HG03196 (cell line): Measurements from ENCODE around the gene TBX2.
"Not testable (repeated sequence)": the region's sequence is repeated elsewhere in the genome, so short reads cannot be mapped to it uniquely, and the experiment has no call there.

Experiments used
- ATAC-seq: cut with Tn5 transposase; IDR thresholded peaks from one replicate; pipeline ENCODE4 v1.9.1; 2021; ENCODE audit not compliant: unreplicated experiment

Gene TBX2

DNA sequence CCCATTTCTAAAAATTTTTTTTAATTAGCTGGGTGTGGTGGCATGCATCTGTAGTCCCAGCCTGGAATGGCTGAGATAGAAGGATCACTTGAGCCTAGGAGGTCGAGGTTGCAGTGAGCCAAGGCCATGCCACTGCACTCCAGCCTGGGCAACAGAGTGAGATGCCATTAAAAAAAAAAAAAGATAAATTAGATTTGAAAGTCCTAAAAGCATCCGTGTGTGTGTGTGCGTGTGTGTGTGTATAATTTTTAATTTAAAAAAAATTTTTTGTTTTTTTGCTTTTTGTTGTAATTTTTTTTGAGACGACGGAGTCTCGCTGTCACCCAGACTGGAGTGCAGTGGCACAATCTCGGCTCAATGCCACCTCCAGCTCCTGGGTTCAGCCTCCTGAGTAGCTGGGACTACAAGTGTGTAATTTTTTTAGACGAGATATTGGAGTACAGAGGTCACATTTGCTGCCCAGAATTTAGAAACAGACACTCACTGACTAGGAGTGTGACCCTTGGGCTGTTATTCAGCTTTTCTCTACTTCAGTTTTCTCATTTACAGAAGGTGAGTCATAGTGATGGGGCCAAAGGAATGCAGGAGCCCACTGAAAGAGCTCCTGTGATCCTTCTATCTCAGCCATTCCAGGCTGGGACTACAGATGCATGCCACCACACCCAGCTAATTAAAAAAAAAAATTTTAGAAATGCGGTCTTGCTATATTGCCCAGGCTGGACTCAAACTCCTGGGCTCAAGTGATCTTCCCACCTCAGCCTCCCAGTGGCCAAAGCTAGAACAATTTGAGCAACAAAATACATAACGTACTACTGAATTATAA is 27.1 kb downstream of the TBX2 start:
- ATAC-seq = no peak

DNA sequence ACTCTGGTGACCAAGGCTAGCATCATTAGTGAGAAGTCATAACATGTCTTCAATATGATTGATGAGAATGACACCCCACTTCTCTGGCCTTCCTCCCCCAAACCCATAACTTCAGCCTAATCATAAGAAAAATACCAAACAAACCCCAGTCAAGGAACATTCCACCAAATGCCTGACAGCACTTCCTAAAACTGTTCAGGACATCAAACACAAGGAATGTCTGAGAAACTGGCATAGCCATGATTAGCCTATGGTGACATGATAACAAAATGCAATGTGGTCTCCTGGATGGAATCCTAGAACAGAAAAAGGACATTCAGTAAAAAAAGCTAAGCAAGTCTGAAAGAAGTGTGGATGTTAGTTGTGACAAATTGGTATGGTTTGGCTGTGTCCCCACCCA is 27.9 kb downstream of the TBX2 start:
- ATAC-seq = no peak

- no peak for ATAC-seq
These were observed 29.6 kb downstream of the TBX2 start for GRCh38 chr17:61429274-61429673.

- ATAC-seq = not testable (repeated sequence)
These were observed 30.2 kb downstream of the TBX2 start for GRCh38 chr17:61429831-61430230.

- no peak for ATAC-seq
These were observed 32.1 kb downstream of the TBX2 start for GRCh38 chr17:61431594-61432311.

GRCh38 chr17:61436273-61436672 is 36.6 kb downstream of the TBX2 start:
- no peak for ATAC-seq

DNA sequence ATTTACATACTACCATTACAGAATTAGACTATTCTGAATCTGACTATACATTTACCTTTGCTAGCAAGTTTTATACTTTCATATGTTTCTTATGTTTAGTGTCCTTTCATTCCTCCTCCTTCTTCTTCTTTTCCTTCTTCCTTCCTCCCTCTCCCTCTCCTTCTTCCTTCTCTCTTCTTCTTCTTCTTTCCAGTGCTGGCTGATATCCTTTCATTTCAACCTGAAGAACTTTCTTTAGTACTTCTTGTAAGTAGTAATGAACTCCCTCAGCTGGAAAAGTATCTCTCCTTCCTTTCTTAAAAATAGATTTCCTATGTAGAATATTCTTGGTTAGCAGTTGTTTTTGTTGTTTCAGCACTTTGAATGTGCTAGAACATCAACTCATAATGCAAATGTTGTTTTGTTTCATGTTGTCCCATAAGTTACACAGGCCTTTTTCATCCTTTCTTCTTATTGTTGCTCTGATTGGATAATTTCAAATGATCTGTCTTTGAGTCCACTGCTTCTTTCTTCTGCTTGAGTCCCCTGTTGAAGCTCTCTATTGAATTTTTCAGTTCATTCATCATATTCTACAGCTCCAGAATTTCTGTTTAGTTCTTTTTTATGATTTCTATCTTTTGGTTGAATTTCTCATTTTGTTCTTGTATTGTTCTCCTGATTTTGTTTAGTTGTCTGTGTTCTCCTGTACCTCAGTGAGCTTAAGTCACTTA is 37.5 kb downstream of the TBX2 start:
- ATAC-seq = no peak

GRCh38 chr17:61440697-61441096 is 41.1 kb downstream of the TBX2 start:
- ATAC-seq = no peak

DNA sequence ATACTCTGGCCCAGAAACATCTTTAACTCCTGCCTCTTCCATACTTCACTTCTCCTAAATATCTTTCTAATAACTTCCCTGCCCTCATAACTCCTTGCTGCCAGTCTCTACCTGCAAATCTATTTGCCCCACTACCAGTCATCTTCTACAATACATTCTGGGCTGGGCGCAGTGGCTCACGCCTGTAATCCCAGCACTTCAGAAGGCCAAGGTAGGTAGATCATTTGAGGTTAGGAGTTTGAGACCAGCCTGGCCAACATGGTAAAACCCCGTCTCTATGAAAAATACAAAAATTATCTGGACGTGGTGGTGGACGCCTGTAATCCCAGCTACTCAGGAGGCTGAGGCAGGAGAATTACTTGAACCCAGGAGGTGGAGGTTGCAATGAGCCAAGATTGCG is 41.9 kb downstream of the TBX2 start:
- ATAC-seq = not testable (repeated sequence)

GRCh38 chr17:61442136-61442775 is 42.6 kb downstream of the TBX2 start:
- ATAC-seq = no peak

- no peak for ATAC-seq
These were observed 43.3 kb downstream of the TBX2 start for GRCh38 chr17:61442878-61443474.

DNA sequence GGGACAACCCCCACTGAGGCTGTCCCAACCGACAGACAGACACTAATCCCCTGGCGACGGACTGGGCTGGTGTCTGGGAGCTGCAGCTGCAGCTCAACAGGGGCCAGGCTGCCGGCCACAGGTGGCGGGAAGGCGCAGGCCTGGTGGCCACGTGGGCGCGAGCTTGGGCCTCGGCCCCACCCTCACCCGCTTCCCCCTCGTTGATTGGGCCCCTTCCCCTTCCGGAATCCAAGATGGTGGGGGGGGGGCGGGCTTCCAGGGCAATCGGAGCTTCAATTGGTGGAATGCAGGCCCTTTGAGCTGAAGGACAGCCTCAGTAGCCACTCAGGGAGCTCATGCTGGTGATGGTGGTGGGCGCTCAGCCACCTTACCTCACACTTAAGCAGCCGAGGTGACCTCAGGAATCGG is 43.8 kb downstream of the TBX2 start:
- ATAC-seq = no peak

DNA sequence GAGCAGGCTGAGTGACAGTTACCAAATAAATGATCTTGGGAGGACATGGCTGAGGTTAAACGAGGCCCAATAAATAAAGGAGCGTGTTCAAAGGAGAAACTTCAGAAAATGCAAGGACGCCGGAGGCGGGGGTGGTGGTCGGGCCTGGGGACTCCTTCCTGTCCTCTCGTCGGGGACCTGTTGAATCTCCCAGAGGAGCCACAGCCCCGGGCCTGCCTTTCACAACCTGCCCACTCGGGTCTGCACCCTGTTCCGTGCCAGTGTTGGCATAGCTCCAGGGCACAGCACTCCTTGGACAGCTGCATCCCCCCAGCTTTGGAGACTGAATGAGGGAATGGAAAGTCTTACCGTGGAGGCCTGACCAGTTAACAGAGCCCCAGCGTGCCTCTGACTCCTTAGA is 44.4 kb downstream of the TBX2 start:
- ATAC-seq = no peak

- ATAC-seq = no peak
These were observed 45.2 kb downstream of the TBX2 start for GRCh38 chr17:61444831-61445230.

GRCh38 chr17:61447358-61447757 is 47.7 kb downstream of the TBX2 start:
- ATAC-seq = no peak

- no peak for ATAC-seq
These were observed 48.4 kb downstream of the TBX2 start for GRCh38 chr17:61448042-61448441.

DNA sequence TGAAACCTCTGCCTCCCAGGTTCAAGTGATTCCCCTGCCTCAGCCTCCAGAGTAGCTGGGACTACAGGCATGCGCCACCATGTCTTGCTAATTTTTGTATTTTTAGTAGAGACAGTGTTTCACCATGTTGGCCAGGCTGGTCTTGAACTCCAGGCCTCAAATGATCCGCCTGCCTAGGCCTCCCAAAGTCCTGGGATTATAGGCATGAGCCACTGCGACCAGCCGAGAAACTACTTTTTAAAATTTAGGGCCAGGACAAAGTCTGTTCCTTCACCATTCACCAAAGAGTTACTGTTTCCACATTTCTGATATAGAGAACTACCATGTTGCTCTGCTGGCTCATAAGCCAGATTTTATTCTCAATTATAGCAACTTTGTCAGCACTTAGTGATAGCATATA is 49.5 kb downstream of the TBX2 start:
- not testable (repeated sequence) for ATAC-seq

GRCh38 chr17:61449707-61450640 is 50.3 kb downstream of the TBX2 start:
- no peak for ATAC-seq

GRCh38 chr17:61450641-61451537 is 51.2 kb downstream of the TBX2 start:
- no peak for ATAC-seq
